K562 (cell line): Measurements from ENCODE around the gene CHORDC1. TPM values are rescaled to one million over a fixed set of nuclear protein-coding genes. Genes with fewer than 3 reads are reported as not detected.
A peak's percentile ranks its signal among the peaks of the same experiment; 100 is the strongest.

Experiments used
- ATAC-seq: fragments of 200-7000 bp; cut with Tn5 transposase; 3 replicates; pipeline ENCODE4 v1.9.1; 2020; ENCODE audit warnings: moderate library complexity
- BruUV-seq: library from RNA; stranded (reverse); fragments of 400-500 nt; replicated peaks from 2 replicates; lab custom pipeline; 2021; lab: Mats Ljungman, UMichigan
- CTCF ChIA-PET: fragments of 300-600 bp; formaldehyde crosslinking; extraction: SDS; loops from one replicate; lab custom pipeline; 2021; ENCODE audit warnings: low intra/inter-chr PET ratio; lab: Yijun Ruan, JAX
- POLR2A ChIA-PET: fragments of 300-600, 350-650 bp; sonication (Branson Sonifier 250); formaldehyde crosslinking; extraction: SDS; loops from one replicate; lab custom pipeline; 2021; ENCODE audit warnings: antibody characterized with exemption, inconsistent platforms; lab: Yijun Ruan, JAX
- DNase-seq, 4 experiments: peaks; one replicate each; pipeline versions ENCODE4 v3.0.0 to v3.0.0-alpha.2; 2011 to 2018; ENCODE audit warnings: low spot score in 3 of 4, mixed read lengths in 3 of 4; ENCODE audit errors: extremely low read depth in 1 of 4
- FAIRE-seq: peaks from 2 replicates; lab custom pipeline; 2011; peaks lifted over from hg19 to GRCh38; lab: Jason Lieb, UNC
- H2AFZ ChIP-seq: 2 replicates; pipeline ENCODE4 v1.6.0; 2011; ENCODE audit warnings: low read depth, low read length, control low read depth, inconsistent platforms
- H3K27ac ChIP-seq: fragments of 200-600 bp; 3 replicates; pipeline ENCODE4 v1.8.0; 2011; ENCODE audit warnings: low read depth, mild to moderate bottlenecking, control low read depth, inconsistent platforms, low read length, moderate library complexity, mixed read lengths; ENCODE audit errors: extremely low read depth
- H3K27me3 ChIP-seq, 2 experiments: fragments of 300-600 bp in 1 of 2; 2 replicates in 1 of 2; 3 replicates in 1 of 2; pipeline versions ENCODE4 v1.6.0 to v1.8.0; 2011; ENCODE audit warnings: inconsistent platforms in 2 of 2, low read length in 2 of 2, mild to moderate bottlenecking in 1 of 2, mixed read lengths in 1 of 2, moderate library complexity in 1 of 2; ENCODE audit not compliant: control insufficient read depth in 2 of 2, insufficient read depth in 2 of 2
- H3K36me3 ChIP-seq: fragments of 300-600 bp; 3 replicates; pipeline ENCODE4 v1.8.0; 2011; ENCODE audit warnings: mild to moderate bottlenecking, low read length, inconsistent platforms; ENCODE audit not compliant: control insufficient read depth, insufficient read depth
- H3K4me1 ChIP-seq, 2 experiments: fragments of 200-600 bp in 1 of 2; replicated peaks in 1 of 2; 2 replicates in 1 of 2; 3 replicates in 1 of 2; pipeline versions ENCODE4 v1.5.1 to v1.8.0; 2011; ENCODE audit warnings: inconsistent platforms in 2 of 2, low read length in 2 of 2, mild to moderate bottlenecking in 1 of 2, mixed read lengths in 1 of 2, moderate library complexity in 1 of 2; ENCODE audit not compliant: control insufficient read depth in 2 of 2, insufficient read depth in 2 of 2
- H3K4me2 ChIP-seq: 2 replicates; pipeline ENCODE4 v1.6.1; 2011; ENCODE audit warnings: low read length, control low read depth, inconsistent platforms, mixed read lengths; ENCODE audit not compliant: insufficient read depth
- H3K4me3 ChIP-seq: fragments of 200-600 bp; sonication (generic), shearing (Covaris generic); 2 replicates; pipeline ENCODE4 v1.5.1; 2016; ENCODE audit warnings: control low read depth, inconsistent platforms
- H3K79me2 ChIP-seq: fragments of 200-600 bp; 3 replicates; pipeline ENCODE4 v1.8.0; 2011; ENCODE audit warnings: low read length, inconsistent platforms; ENCODE audit not compliant: control insufficient read depth, insufficient read depth
- H3K9ac ChIP-seq, 2 experiments: 2 replicates each; pipeline versions ENCODE4 v1.6.0 to v1.6.1; 2011; ENCODE audit warnings: low read depth in 2 of 2, low read length in 2 of 2, control low read depth in 1 of 2, inconsistent platforms in 1 of 2, mild to moderate bottlenecking in 1 of 2, mixed read lengths in 1 of 2; ENCODE audit not compliant: insufficient read depth in 1 of 2
- H3K9me1 ChIP-seq: one replicate; pipeline ENCODE4 v1.6.0; 2011; ENCODE audit warnings: inconsistent platforms, mild to moderate bottlenecking, low read length, moderate library complexity; ENCODE audit not compliant: control insufficient read depth, insufficient read depth
- H3K9me3 ChIP-seq: replicated peaks from 2 replicates; pipeline ENCODE4 v1.5.1; 2011; ENCODE audit warnings: low read depth, low read length, inconsistent platforms; ENCODE audit not compliant: control insufficient read depth, insufficient read depth
- H4K20me1 ChIP-seq: replicated peaks from 2 replicates; pipeline ENCODE4 v1.6.1; 2011; ENCODE audit warnings: low read length, inconsistent platforms, mixed read lengths; ENCODE audit not compliant: control insufficient read depth, insufficient read depth
- HDAC1 ChIP-seq, 2 experiments: fragments of 450-650 bp; IDR thresholded peaks; 2 replicates each; pipeline ENCODE4 v1.6.1; 2016 to 2017; ENCODE audit warnings: inconsistent platforms in 1 of 2, mild to moderate bottlenecking in 1 of 2, moderate library complexity in 1 of 2
- TCF15 ChIP-seq: fragments of 250-450 bp; sonication (Bioruptor Pico); IDR thresholded peaks from 2 replicates; pipeline ENCODE4 v1.8.0; 2022; ENCODE audit warnings: moderate library complexity, mild to moderate bottlenecking, inconsistent platforms
- ZNF277 ChIP-seq: fragments of 250-450 bp; sonication (Bioruptor Pico); IDR thresholded peaks from 2 replicates; pipeline ENCODE4 v1.8.0; 2022; ENCODE audit warnings: inconsistent platforms, mild to moderate bottlenecking, moderate library complexity, borderline replicate concordance
- WGBS: fragments of 100-300 bp; shearing (Covaris generic); methylation state at CpG from one replicate; pipeline ENCODE4 v1.1.6; 2016; ENCODE audit warnings: low coverage, mixed read lengths; ENCODE audit not compliant: insufficient coverage; ENCODE audit errors: missing lambda C conversion rate; 5-methylcytosine and 5-hydroxymethylcytosine counted together
- in situ Hi-C: fragments of 300-500 bp; cut with MboI; formaldehyde crosslinking; loops from 4 replicates; pipeline ENCODE4 v1.15.0; 2018; ENCODE audit warnings: inconsistent platforms, mixed read lengths
- intact Hi-C: fragments of 100-400 bp; cut with micrococcal nuclease; formaldehyde crosslinking; loops from 2 replicates; pipeline ENCODE4 v1.14.2; 2022
- polyA plus RNA-seq, 8 experiments: library from polyadenylated mRNA; depleted of rRNA in 4 of 8; stranded (reverse) in 5 of 8; unstranded in 3 of 8; fragments of >200 nt; fragmentation: Nextera tagmentation in 2 of 8; fragmentation: Illumina TruSeq in 1 of 8; extraction: Ambion mirVana in 2 of 8; extraction: Trizol in 1 of 8; gene quantifications; 2 replicates each; pipeline versions ENCODE4 v1.2.1 to v1.2.3, GENCODE V29; 2011 to 2014; ENCODE audit warnings: inconsistent platforms in 1 of 8, missing spikeins in 1 of 8
- total RNA-seq, 7 experiments: library from RNA; depleted of rRNA in 6 of 7; stranded (reverse); fragments of >200 nt in 6 of 7; fragmentation: Illumina TruSeq in 2 of 7; extraction: Trizol in 2 of 7; gene quantifications; 2 replicates each; pipeline versions ENCODE4 v1.2.1 to v1.2.3, GENCODE V29; 2011 to 2021; ENCODE audit warnings: low replicate concordance in 1 of 7

The CHORDC1 gene
- total and polyA plus RNA-seq, 9 of the 15 experiments (the other 6 are each of a cell fraction or from before 2014, with no cell fraction given): 68.7 to 148 (median 112) TPM

GRCh38 chr11:90222459-90223247 is at the start of gene CHORDC1 (continued):
- TF ChIP-seq TCF15 (CRISPR knock-in tag): no peak

- no peaks in the 10 kb centered on the region for H3K9me1 ChIP-seq
- no peaks in the 10 kb centered on the region for H3K9me3 ChIP-seq
- no peak for TF ChIP-seq ZNF277
- no peak for TF ChIP-seq HDAC1 (IDR thresholded peaks at IDR 0.05)
- no peaks in the 10 kb centered on the region for H4K20me1 ChIP-seq
- BruUV-seq: no TSS peak
- no peaks in the 10 kb centered on the region for H3K4me1 ChIP-seq
- DNase-seq (no peak), FAIRE-seq (no peak), ATAC-seq (peak; percentile 67)
- H3K36me3 ChIP-seq: no peaks in the 10 kb centered on the region
- no peak overlapping the region for H3K4me2 ChIP-seq
- H3K27me3 ChIP-seq: peaks cover 0 to 13% of the 10 kb centered on the region in 2 experiments; a peak in 2 of 5 replicates
- no peak overlapping the region for H3K9ac ChIP-seq
- ChIA-PET CTCF (no interaction called here), POLR2A (interaction anchor here (0.8 kb wide), 1 partner anchor 1051 kb away, joined by 3 read pairs; no protein-coding TSS in a partner anchor)
- WGBS: 0% methylated on average over 1 of the region's 1 CpG
- intact Hi-C loops (no loop called here), in situ Hi-C loops (no loop called here)
- H3K4me3 ChIP-seq: no peak overlapping the region
- no peak overlapping the region for H2AFZ ChIP-seq
- H3K79me2 ChIP-seq: no peaks in the 10 kb centered on the region
- no peak overlapping the region for H3K27ac ChIP-seq
These were observed 34.3 kb upstream of the CHORDC1 start for GRCh38 chr11:90257158-90257525.
